GM12874 (cell line): ENCODE results near the gene SLC43A3.

Experiments
- TF ChIP-seq, protein P1 (sequence below): IDR thresholded peaks from 2 replicates; pipeline ENCODE4 v1.5.1; 2011; ENCODE audit warnings: low read depth, mild to moderate bottlenecking, control low read depth, low read length, moderate library complexity; ENCODE audit not compliant: insufficient read depth

The SLC43A3 gene

DNA sequence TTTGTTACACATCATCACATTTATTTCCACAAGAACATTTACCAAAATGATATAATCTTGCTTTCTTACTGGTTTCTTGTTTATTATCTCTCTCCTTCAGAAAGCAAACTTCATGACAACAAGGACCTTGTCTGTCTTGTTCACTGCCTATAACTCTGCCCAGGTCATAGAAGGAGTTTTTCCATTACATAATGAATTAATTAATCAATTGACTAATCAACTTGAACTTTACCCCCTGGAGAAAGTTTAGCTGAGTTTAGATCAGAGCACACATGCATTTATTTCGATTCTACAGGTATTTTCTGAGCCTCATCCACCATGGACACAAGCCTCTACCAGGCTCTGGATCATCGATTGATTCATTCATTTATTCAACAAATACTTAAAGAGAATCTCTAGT lies 30.2 kb downstream of the SLC43A3 start:
- TF ChIP-seq, protein P1, sequence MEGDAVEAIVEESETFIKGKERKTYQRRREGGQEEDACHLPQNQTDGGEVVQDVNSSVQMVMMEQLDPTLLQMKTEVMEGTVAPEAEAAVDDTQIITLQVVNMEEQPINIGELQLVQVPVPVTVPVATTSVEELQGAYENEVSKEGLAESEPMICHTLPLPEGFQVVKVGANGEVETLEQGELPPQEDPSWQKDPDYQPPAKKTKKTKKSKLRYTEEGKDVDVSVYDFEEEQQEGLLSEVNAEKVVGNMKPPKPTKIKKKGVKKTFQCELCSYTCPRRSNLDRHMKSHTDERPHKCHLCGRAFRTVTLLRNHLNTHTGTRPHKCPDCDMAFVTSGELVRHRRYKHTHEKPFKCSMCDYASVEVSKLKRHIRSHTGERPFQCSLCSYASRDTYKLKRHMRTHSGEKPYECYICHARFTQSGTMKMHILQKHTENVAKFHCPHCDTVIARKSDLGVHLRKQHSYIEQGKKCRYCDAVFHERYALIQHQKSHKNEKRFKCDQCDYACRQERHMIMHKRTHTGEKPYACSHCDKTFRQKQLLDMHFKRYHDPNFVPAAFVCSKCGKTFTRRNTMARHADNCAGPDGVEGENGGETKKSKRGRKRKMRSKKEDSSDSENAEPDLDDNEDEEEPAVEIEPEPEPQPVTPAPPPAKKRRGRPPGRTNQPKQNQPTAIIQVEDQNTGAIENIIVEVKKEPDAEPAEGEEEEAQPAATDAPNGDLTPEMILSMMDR: no peak

DNA sequence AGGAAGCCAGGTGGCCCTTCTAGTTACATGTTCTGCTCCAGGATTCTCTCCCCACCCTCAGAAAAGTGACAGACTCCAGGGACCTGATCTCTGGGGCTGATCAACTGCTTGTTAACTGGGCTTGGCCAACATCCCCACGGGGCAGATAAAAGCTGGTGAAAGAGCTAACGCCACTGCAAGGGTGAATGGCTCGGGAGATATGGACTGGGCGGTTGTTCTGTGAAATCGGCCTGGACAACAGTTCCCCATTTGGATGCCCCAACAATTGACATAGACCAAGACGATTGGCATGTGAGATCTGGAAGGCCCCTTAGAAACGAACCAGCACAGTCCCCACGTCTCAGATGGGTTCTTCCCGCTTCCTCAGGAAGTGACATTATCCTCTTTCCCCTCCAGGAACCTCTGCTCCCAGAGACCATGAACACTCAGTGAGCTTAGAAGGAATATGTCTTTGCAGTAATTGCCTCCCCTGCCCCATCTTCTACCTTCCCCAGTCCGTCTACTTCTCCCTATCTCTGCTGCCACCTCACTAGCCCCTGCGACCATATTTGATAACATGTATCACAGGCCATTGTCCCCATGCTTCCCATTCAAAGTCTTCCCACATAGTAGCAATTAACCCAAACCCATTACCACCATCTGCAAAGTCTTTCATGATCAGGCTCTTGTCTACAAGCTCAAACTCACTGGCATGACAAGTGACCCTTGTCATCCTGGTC lies 30.9 kb downstream of the SLC43A3 start:
- TF ChIP-seq, protein P1: no peak

DNA sequence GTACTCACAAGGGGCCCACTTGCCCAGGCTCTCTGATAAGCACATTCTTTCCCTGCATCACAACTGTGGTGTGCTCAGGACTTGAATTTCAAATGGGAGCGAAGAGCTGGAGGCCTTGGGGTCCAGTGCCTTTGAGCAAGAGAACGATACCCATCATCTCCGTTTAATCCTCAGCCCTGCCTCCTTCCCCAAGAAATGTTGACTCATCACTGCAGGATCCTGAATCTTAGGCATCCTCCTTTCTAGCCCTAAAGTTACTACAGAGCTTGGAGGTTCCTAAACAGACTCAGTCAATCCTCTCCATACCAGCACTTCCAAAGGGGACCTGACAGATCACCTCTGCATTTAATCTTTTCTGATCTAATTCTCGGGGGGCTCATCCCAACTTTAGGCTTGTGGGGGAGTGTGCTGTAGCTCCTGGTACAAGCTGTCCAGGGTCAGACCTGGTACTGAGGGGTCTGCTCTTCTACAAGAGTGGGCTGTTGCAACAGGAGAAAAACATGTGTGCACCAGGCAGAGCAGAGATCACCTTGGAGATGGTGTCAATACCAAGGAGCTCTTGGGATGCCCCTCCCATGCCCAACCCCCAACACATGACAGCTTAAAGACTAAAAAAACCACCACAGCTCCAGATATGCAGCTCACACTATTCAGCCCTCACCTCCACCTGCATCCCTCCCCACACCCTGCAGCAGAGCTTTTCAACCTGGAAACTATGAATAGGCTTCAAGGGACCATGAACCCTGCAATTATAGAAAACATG lies 32.5 kb downstream of the SLC43A3 start:
- TF ChIP-seq, protein P1: no peak

DNA sequence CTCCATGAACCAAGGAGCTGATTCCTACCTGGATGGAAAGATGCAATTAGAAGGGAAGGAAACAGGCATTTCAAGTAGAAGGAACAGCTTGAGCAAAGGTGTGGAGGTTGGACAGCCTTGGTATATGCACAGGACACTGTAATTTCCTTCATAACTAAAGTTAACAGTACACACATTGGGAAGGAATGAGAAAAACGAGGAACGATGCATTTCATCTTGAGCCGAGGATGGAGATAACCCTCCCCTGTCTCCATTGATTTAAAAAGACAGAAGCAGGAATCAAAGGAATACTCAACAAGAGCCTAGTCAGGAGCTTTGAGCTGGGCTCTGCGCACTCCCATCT lies 34.2 kb downstream of the SLC43A3 start:
- TF ChIP-seq, protein P1: no peak

DNA sequence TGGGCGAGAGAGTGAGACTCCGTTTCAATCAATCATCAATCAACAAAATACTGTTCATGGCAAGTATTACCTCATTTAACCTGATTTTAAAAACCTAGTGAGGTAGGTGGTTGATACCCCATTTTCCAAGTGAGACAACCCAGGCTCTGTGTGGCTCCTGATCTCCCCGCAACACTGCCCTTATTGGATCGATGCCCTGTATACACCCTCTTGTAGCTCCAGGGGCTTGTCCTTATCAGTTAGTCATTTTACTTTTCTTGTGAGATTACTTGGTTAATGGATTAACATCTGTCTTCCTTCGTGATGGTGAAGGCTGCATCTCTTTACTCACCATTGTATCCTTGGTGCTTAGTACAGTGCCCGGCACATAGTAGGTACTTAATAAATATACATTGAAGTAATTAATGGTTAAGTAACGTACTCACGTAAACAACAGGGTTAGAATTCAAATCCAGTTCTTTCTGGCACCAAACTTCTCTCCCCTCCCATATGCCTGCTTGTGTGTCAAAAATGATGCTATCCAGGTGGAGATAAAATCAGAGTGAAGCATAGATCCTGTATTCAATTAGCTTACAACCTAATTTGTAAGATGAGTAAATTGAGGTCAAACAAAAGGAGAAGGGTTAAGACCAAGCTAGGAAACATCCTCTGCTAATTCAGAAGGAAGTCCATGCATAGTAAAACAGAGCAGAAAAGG lies 34.7 kb downstream of the SLC43A3 start:
- TF ChIP-seq, protein P1: no peak

DNA sequence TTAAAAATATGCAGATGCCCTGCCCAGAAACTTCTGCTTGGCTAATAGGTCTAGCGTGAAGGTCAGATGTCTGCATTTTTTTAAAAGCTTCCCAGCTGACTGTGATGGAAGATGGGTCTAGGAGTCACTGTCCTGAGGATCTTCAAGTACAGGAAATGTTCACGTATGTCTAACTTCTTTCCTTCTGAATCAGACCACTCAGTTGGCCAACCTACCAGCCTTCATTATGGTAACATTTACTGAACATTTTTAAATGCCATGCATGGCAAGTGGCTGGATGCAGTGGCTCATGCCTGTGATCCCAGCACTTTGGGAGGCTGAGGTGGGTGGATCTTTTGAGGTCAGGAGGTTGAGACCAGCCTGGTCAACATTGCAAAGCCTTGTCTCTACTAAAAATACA lies 35.4 kb downstream of the SLC43A3 start:
- TF ChIP-seq, protein P1: no peak

DNA sequence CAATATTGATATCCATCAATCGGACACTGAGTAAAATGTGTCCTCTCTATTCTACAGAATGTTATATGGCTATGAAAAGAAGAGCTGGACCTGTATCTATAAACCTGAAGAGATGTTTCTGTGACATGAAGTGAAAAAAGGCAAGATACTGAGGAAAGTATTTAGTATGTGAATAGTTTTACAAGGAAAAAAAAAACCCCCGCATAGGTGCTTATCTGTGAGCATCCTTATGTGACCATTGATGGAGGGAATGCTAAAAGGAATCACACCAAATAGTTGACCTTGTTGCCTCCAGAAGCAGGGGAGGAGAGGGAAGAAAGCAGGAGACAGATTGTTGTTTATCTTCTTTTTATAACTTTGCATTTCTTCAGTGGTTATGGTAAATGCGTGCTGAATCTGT lies 35.8 kb downstream of the SLC43A3 start:
- TF ChIP-seq, protein P1: no peak
